Dendritic cell treated with granulocyte-macrophage colony-stimulating factor and Interleukin-4, amounts not matched to agents 40 ng/mL and 50 ng/mL, for 4 days (primary cell): Measurements from ENCODE around the gene CARD9.

Experiments used
- H3K27ac Mint-ChIP-seq: one replicate; pipeline ENCODE4 v1.8.0; 2022; ENCODE audit warnings: mild to moderate bottlenecking, mixed read lengths
- H3K27me3 Mint-ChIP-seq: one replicate; pipeline ENCODE4 v1.8.0; 2022; ENCODE audit warnings: mild to moderate bottlenecking, mixed read lengths
- H3K36me3 Mint-ChIP-seq: one replicate; pipeline ENCODE4 v1.8.0; 2022; ENCODE audit warnings: low read depth, mixed read lengths
- H3K4me1 Mint-ChIP-seq: one replicate; pipeline ENCODE4 v1.8.0; 2022; ENCODE audit warnings: low read depth, mixed read lengths
- H3K4me3 Mint-ChIP-seq: one replicate; pipeline ENCODE4 v1.8.0; 2022; ENCODE audit warnings: mild to moderate bottlenecking, moderate library complexity, mixed read lengths
- H3K9me3 Mint-ChIP-seq: one replicate; pipeline ENCODE4 v1.8.0; 2022; ENCODE audit warnings: mixed read lengths
- intact Hi-C: fragments of 100-400 bp; cut with micrococcal nuclease; formaldehyde crosslinking; loops from one replicate; pipeline ENCODE4 v1.15.0; 2022

The CARD9 gene

DNA sequence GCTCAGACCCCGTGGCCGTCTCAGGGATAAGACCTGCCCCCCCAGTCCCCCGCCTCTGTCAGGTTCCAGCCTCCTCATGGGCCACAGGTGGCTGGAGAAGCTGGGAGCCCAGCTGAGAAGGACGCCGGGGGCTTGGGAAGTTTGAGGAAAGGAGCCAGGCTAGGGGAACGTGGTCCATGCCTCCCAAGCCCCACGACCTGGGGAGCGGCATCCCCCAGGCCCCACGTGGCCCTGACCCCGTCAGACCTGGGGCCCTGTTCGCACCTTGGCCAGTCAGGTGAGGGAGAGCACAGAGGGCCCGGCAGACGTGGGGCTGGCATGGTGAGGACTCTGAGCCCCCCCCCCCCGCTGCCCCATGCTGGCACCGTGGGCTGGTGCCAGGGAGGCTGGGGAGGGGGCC is 42.4 kb downstream of the CARD9 start:
- no peaks in the 10 kb centered on the region for H3K36me3 Mint-ChIP-seq
- H3K4me1 Mint-ChIP-seq: peaks cover 13% of the 10 kb centered on the region
- no peak overlapping the region for H3K27ac Mint-ChIP-seq
- peaks cover 17% of the 10 kb centered on the region for H3K27me3 Mint-ChIP-seq
- no peak overlapping the region for H3K4me3 Mint-ChIP-seq
- H3K9me3 Mint-ChIP-seq: no peaks in the 10 kb centered on the region
- intact Hi-C loops: no loop called here

GRCh38 chr9:136330406-136330990 is 43.0 kb downstream of the CARD9 start:
- Mint-ChIP-seq H3K36me3 (no peaks in the 10 kb centered on the region), H3K4me1 (peaks cover 13% of the 10 kb centered on the region), H3K27ac (no peak overlapping the region), H3K27me3 (peaks cover 22% of the 10 kb centered on the region), H3K4me3 (no peak overlapping the region), H3K9me3 (no peaks in the 10 kb centered on the region)
- intact Hi-C loops: no loop called here

DNA sequence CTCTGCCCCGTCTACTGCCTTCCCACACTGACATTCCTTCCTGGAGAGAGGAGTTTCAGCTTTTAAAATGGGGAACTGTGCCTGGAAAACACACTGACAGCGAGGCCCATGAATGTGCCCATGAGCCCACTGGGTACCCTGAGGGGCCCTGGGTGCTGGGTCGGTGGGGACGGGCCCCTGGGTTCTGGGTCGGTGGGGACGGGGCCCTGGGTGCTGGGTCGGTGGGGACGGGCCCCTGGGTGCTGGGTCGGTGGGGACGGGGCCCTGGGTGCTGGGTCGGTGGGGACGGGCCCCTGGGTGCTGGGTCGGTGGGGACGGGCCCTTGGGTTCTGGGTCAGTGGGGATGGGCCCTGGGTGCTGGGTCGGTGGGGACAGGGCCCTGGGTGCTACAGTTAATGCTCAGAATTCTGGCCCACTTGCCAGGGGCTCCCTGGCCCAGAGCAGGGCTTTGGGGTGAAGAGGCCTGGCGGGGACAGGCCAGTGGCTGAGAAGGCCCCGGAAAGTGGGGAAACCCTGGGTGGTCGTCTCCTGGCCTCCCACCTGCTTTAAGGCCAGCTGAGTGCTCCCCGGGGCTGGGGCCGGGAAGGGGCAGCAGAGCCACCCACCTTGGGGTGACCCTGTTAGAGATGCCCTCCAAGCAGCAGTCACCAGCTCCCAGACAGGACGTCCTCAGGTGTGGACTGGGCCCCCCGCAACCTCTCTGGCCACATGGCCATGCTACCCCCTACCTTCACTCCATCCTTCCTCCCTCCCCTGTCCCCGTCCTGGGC is 43.6 kb downstream of the CARD9 start:
- Mint-ChIP-seq H3K36me3 (no peaks in the 10 kb centered on the region), H3K4me1 (peaks cover 13% of the 10 kb centered on the region), H3K27me3 (peaks cover 27% of the 10 kb centered on the region), H3K27ac (no peak overlapping the region), H3K4me3 (no peak overlapping the region), H3K9me3 (no peaks in the 10 kb centered on the region)
- intact Hi-C loops: no loop called here

DNA sequence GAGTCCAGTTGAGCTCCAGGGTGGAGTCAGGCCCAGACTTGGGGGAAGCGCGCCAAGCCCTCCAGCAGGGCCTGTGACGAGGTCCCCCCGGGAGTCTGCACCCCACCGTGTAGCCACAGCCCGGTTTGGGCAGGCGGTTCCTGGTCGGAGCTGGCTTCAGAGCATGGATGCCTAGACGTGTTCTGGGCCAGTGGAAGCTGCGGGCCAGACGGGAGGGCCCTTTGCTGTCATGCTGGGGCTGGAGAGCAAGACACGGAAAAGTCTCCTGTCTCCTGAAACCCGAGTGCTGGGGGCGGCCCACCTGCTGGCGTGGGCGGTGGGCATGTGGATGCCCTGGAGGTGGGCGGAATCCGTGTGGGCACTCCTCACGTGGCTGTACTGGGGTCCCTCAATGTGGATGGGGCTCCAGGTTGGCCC is 44.2 kb downstream of the CARD9 start:
- no peaks in the 10 kb centered on the region for H3K36me3 Mint-ChIP-seq
- H3K4me1 Mint-ChIP-seq: peaks cover 13% of the 10 kb centered on the region
- H3K27me3 Mint-ChIP-seq: peaks cover 27% of the 10 kb centered on the region
- H3K4me3 Mint-ChIP-seq: no peak overlapping the region
- no peaks in the 10 kb centered on the region for H3K9me3 Mint-ChIP-seq
- intact Hi-C loops: no loop called here
- H3K27ac Mint-ChIP-seq: no peak overlapping the region

DNA sequence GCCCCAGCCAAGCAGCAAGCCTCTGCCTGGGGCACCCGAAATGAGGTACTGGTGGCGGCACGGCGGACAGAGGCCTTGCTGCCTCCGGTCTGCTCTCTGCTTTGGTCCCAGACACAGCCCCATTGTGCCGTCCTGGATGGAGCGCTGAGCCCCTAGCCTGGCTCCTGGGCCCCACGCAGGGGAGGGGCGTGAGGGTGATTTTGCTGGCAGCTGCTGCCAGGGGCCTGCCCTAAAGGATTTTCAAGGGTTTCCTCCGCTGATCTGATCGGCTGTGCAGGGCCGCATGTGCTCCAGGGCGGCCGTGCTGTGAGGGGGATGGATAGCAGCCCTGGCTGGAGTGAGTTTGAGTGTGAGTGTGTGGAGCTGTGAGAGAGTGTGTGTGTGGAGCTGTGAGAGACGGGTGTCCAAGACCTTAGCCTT is 44.8 kb downstream of the CARD9 start:
- Mint-ChIP-seq H3K27me3 (peaks cover 30% of the 10 kb centered on the region), H3K4me3 (peak overlapping the region; percentile 39), H3K9me3 (no peaks in the 10 kb centered on the region), H3K4me1 (peaks cover 13% of the 10 kb centered on the region), H3K36me3 (no peaks in the 10 kb centered on the region), H3K27ac (no peak overlapping the region)
- intact Hi-C loops: no loop called here

GRCh38 chr9:136328011-136328621 is 45.4 kb downstream of the CARD9 start:
- H3K4me1 Mint-ChIP-seq: peaks cover 13% of the 10 kb centered on the region
- H3K27me3 Mint-ChIP-seq: peaks cover 34% of the 10 kb centered on the region
- intact Hi-C loops: no loop called here
- H3K9me3 Mint-ChIP-seq: no peaks in the 10 kb centered on the region
- no peak overlapping the region for H3K27ac Mint-ChIP-seq
- H3K4me3 Mint-ChIP-seq: peak overlapping the region; percentile 39
- H3K36me3 Mint-ChIP-seq: no peaks in the 10 kb centered on the region

DNA sequence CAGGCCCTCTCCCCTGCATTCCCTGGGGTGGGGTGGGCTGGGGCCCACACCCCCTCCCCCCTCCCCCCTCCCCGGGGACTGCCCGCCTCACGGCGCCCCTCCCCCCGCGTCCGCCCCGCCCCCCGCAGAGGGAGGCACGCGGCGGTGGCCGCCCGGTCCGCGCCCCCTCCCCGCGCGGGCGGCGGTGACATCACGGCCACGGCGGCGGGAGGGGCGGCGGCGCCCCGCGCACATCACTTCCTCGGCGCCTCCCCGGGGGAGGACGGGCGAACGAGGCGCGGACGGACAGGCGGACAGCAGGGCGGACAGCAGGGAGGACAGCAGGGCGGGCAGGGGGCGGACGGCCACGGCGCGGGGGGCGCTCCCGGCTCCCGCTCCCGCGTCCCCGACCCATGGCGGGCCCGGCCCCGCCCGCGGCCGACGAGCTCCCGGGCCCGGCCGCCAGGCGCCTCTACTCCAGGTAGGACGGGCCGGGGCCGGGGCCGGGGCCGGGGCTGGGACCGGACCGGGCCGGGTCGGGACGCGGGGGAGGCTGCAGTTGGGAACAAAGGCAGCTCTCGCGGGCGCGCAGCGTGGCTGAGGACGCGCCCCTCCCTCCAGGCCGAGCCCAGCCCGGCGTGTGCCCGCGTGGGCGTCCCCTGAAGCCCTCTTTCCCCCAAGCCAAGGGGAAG is 46.0 kb downstream of the CARD9 start, which contains the start of gene GPSM1:
GPSM1 (plus strand) TSS at position 236 of the 671 bp plus-strand sequence; CDS start at position 393, 157 bp downstream.
- H3K4me1 Mint-ChIP-seq: peaks cover 13% of the 10 kb centered on the region
- intact Hi-C loops: no loop called here
- H3K36me3 Mint-ChIP-seq: no peaks in the 10 kb centered on the region
- H3K27me3 Mint-ChIP-seq: peaks cover 41% of the 10 kb centered on the region
- H3K4me3 Mint-ChIP-seq: peak within 1 kb of the TSS; percentile 65
- no peaks in the 10 kb centered on the region for H3K9me3 Mint-ChIP-seq
- no peak within 1 kb of the TSS for H3K27ac Mint-ChIP-seq

- Mint-ChIP-seq H3K9me3 (no peaks in the 10 kb centered on the region), H3K27ac (no peak overlapping the region), H3K4me1 (peaks cover 13% of the 10 kb centered on the region), H3K4me3 (peak overlapping the region; percentile 53), H3K36me3 (no peaks in the 10 kb centered on the region), H3K27me3 (peaks cover 42% of the 10 kb centered on the region)
- intact Hi-C loops: no loop called here
Observed at GRCh38 chr9:136326761-136327303, 46.6 kb downstream of the CARD9 start.

GRCh38 chr9:136326061-136326760 is 47.3 kb downstream of the CARD9 start:
- H3K4me3 Mint-ChIP-seq: no peak overlapping the region
- peaks cover 42% of the 10 kb centered on the region for H3K27me3 Mint-ChIP-seq
- no peaks in the 10 kb centered on the region for H3K36me3 Mint-ChIP-seq
- intact Hi-C loops: no loop called here
- H3K27ac Mint-ChIP-seq: no peak overlapping the region
- H3K4me1 Mint-ChIP-seq: peaks cover 13% of the 10 kb centered on the region
- H3K9me3 Mint-ChIP-seq: no peaks in the 10 kb centered on the region

DNA sequence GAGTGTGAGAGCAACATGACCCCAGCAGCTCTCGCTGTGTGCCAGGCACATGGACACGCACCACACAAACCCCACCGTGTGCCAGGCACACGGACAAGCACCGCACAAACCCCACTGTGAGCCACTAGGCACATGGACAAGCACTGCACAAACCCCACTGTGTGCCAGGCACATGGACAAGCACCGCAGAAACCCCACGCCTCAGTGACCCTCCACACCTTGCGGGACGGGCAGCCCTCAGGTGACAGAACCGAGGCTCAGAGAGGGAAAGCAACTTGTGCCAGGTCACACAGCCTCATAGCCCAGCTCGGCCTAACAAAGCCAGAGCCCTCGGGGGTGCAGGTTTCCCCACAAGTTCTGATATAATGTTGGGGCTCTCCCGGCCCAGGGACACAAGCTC is 48.1 kb downstream of the CARD9 start:
- intact Hi-C loops: no loop called here

DNA sequence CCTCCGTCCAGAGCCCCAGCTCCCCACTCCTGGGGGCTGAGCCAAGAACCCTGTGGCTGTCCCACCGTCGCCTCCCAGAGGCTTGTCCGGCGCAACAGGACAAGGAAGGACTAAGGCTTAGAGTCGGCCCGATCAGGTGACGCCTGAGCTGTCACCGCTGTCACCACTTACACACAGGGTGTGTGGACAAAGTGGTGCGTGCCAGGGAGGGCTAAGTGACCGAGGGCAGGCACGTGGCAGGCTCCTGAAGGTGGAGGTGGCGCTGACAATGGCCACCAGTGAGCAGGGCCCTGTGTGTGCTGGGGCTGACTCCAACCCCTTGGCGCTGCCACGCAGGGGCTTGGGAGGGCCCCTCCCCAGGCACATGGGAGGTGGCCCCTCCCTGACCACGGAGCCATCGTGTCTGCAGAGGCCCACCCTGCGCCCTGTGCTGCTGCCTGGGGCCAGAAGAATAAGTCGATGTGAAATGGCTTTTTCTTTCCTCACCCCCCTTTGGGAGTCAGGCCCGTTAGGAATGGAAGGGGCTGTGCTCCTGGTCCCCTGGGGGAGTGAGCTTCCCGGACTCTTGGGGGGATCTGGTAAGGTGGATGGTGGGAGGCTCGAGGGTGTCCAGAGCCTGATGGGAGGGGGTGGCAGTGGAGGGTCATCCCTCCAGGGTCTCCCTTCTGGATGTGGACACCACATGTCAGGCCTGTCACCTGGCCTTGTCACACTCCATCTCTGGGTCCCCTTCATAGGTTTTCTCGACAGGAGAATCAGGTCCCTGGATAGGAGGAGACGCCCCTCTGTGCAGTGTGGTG is 48.8 kb downstream of the CARD9 start:
- peaks cover 42% of the 10 kb centered on the region for H3K27me3 Mint-ChIP-seq
- no peak overlapping the region for H3K27ac Mint-ChIP-seq
- no peak overlapping the region for H3K4me3 Mint-ChIP-seq
- peaks cover 13% of the 10 kb centered on the region for H3K4me1 Mint-ChIP-seq
- H3K36me3 Mint-ChIP-seq: no peaks in the 10 kb centered on the region
- H3K9me3 Mint-ChIP-seq: no peaks in the 10 kb centered on the region
- intact Hi-C loops: no loop called here

More for the DNA sequence above, 48.1 kb downstream of the CARD9 start:
- no peaks in the 10 kb centered on the region for H3K9me3 Mint-ChIP-seq
- no peak overlapping the region for H3K27ac Mint-ChIP-seq
- H3K4me1 Mint-ChIP-seq: peaks cover 13% of the 10 kb centered on the region
- peaks cover 42% of the 10 kb centered on the region for H3K27me3 Mint-ChIP-seq
- no peak overlapping the region for H3K4me3 Mint-ChIP-seq
- no peaks in the 10 kb centered on the region for H3K36me3 Mint-ChIP-seq

DNA sequence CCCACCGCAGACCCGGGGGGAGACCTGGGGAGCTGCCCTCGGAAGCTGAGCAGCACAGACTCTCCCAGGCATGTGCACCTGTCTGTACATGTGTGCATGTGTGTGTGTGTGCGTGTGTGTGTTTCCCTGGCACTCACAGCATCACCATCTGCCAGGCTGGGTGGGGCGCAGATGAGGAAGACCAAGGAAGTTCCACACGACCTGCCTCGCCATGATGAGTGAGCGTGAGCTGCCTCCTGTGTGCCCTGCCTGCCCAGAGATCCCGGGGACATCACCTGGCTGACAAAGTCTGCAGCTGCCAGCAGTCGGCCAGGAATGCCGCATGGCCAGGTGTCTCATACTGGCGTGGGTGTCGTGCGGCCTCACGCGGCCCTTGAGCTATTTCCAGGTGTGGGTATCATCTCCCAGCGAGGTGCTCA is 50.1 kb downstream of the CARD9 start:
- peaks cover 8% of the 10 kb centered on the region for H3K4me1 Mint-ChIP-seq
- intact Hi-C loops: no loop called here
- no peak overlapping the region for H3K4me3 Mint-ChIP-seq
- peaks cover 37% of the 10 kb centered on the region for H3K27me3 Mint-ChIP-seq
- no peaks in the 10 kb centered on the region for H3K36me3 Mint-ChIP-seq
- H3K27ac Mint-ChIP-seq: no peak overlapping the region
- no peaks in the 10 kb centered on the region for H3K9me3 Mint-ChIP-seq
